Spleen (tissue), 11 donors: ENCODE data around the gene ALKBH7. TPM values are rescaled to one million over a fixed set of nuclear protein-coding genes. Genes with fewer than 3 reads are reported as not detected.
"Not testable (repeated sequence)": the region's sequence is repeated elsewhere in the genome, so short reads cannot be mapped to it uniquely, and the experiment has no call there.

Experiments used
- DNase-seq: peaks from one replicate; pipeline ENCODE4 v3.0.0-alpha.2; 2020
- H3K27ac ChIP-seq, 8 donors: fragments of 200-600 bp; sonication (generic) in 7 of 8; 1 replicate in 4 of 8; 2 replicates in 4 of 8; pipeline versions ENCODE4 v1.5.0 to v1.8.0; 2016 to 2021; ENCODE audit warnings: inconsistent platforms in 4 of 8, mild to moderate bottlenecking in 4 of 8, moderate library complexity in 1 of 8
- H3K27me3 ChIP-seq, 7 donors: fragments of 200-600 bp; sonication (generic) in 6 of 7; replicated peaks in 1 of 7; 1 replicate in 4 of 7; 2 replicates in 3 of 7; pipeline versions ENCODE4 v1.5.0 to v1.8.0; 2016 to 2021; ENCODE audit warnings: inconsistent platforms in 3 of 7, mild to moderate bottlenecking in 1 of 7
- H3K36me3 ChIP-seq, 6 donors: fragments of 200-600 bp; sonication (generic) in 5 of 6; 1 replicate in 4 of 6; 2 replicates in 2 of 6; pipeline versions ENCODE4 v1.5.0 to v1.8.0; 2016 to 2021; ENCODE audit warnings: inconsistent platforms in 2 of 6
- H3K4me1 ChIP-seq, 6 donors: fragments of 200-600 bp; sonication (generic) in 5 of 6; 1 replicate in 3 of 6; 2 replicates in 3 of 6; pipeline versions ENCODE4 v1.5.0 to v1.8.0; 2016 to 2021; ENCODE audit warnings: inconsistent platforms in 3 of 6
- H3K4me3 ChIP-seq, 8 donors: fragments of 200-600 bp; sonication (generic) in 7 of 8; 1 replicate in 4 of 8; 2 replicates in 4 of 8; pipeline versions ENCODE4 v1.5.0 to v1.8.0; 2016 to 2021; ENCODE audit warnings: inconsistent platforms in 4 of 8, mild to moderate bottlenecking in 4 of 8, moderate library complexity in 2 of 8
- H3K9me3 ChIP-seq, 8 donors: fragments of 200-600 bp; sonication (generic) in 7 of 8; 1 replicate in 4 of 8; 2 replicates in 4 of 8; pipeline versions ENCODE4 v1.5.0 to v1.8.0; 2016 to 2021; ENCODE audit warnings: inconsistent platforms in 4 of 8
- POLR2A ChIP-seq, 3 donors: fragments of 450-650 bp; IDR thresholded peaks; one replicate each; pipeline ENCODE4 v1.5.1; 2017; ENCODE audit warnings: antibody characterized with exemption in 3 of 3, mild to moderate bottlenecking in 1 of 3
- POLR2AphosphoS5 ChIP-seq, 3 donors: sonication (generic); formaldehyde crosslinking; IDR thresholded peaks; one replicate each; pipeline ENCODE4 v1.5.1; 2017; ENCODE audit warnings: antibody characterized with exemption in 3 of 3
- WGBS, 5 donors: extraction: QIAGEN DNeasy Blood & Tissue Kit in 3 of 5; methylation state at CpG; one replicate each; pipeline versions ENCODE4 v1.1.5 to v1.1.7; 2013 to 2018; 5-methylcytosine and 5-hydroxymethylcytosine counted together
- intact Hi-C: fragments of 100-400 bp; cut with DNase I; formaldehyde crosslinking; loops from one replicate; pipeline ENCODE4 v1.15.0; 2023; ENCODE audit warnings: low total_unique reads
- polyA plus RNA-seq, 3 donors: library from polyadenylated mRNA; stranded (reverse); fragments of 200-250 nt; gene quantifications; one replicate each; pipeline ENCODE4 v1.2.1, GENCODE V29; 2013
- total RNA-seq, 7 donors: library from RNA; depleted of rRNA in 3 of 7; stranded (reverse); fragments of >200 nt in 3 of 7; fragmentation: NEBNext Ultra II Directional in 4 of 7; extraction: Animal tissue kit (Norgen Biotek cat#: 25700) in 4 of 7; gene quantifications; one replicate each; pipeline versions ENCODE4 v1.1.0 to v1.2.1, GENCODE V29; 2016 to 2021
- TF ChIP-seq, protein P1 (sequence below), 11 experiments: fragments of 200-600 bp in 7 of 11; fragments of 450-650 bp in 4 of 11; sonication (generic) in 4 of 11; IDR thresholded peaks in 8 of 11; conservative IDR thresholded peaks in 3 of 11; 1 replicate in 7 of 11; 2 replicates in 4 of 11; pipeline versions ENCODE4 v1.4.0 to v1.8.0; 2016 to 2021; ENCODE audit warnings: antibody characterized with exemption in 11 of 11, inconsistent platforms in 4 of 11, mild to moderate bottlenecking in 1 of 11
- donor health status: healthy with polysubstance abuse.
- donor health status: DM: no; HTN: no; CAD: no; lungs with moderate emphysema.
- donor health status: DM: no; HTN: no; CAD: no.
- donor health status: Bipolar disorder and iron deficiency.
- donor health status: healthy.
- donor health status: DM: no; HTN: no; CAD: no.
- donor health status: DM: yes; HTN: yes; CAD: no.

The ALKBH7 gene
- total and polyA plus RNA-seq, 10 donors: 35.5 to 80.3 (median 44.5) TPM

- H3K36me3 ChIP-seq: no peaks in the 10 kb centered on the region
- TF ChIP-seq, protein P1, sequence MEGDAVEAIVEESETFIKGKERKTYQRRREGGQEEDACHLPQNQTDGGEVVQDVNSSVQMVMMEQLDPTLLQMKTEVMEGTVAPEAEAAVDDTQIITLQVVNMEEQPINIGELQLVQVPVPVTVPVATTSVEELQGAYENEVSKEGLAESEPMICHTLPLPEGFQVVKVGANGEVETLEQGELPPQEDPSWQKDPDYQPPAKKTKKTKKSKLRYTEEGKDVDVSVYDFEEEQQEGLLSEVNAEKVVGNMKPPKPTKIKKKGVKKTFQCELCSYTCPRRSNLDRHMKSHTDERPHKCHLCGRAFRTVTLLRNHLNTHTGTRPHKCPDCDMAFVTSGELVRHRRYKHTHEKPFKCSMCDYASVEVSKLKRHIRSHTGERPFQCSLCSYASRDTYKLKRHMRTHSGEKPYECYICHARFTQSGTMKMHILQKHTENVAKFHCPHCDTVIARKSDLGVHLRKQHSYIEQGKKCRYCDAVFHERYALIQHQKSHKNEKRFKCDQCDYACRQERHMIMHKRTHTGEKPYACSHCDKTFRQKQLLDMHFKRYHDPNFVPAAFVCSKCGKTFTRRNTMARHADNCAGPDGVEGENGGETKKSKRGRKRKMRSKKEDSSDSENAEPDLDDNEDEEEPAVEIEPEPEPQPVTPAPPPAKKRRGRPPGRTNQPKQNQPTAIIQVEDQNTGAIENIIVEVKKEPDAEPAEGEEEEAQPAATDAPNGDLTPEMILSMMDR (IDR thresholded peaks at IDR 0.05 in 8 of 11, conservative IDR thresholded peaks at IDR 0.05 in 3 of 11): peak in 4 of 11 experiments; percentile 28 to 51 (median 36)
- no peak for TF ChIP-seq POLR2AphosphoS5 (IDR thresholded peaks at IDR 0.05)
- H3K27ac ChIP-seq: no peak overlapping the region
- H3K9me3 ChIP-seq: no peaks in the 10 kb centered on the region
- intact Hi-C loops: no loop called here
- no peaks in the 10 kb centered on the region for H3K27me3 ChIP-seq
- 52 to 60% (median 59%) methylated on average over 4 of the region's 4 CpGs for WGBS, 5 donors
- H3K4me3 ChIP-seq: no peak overlapping the region
- no peaks in the 10 kb centered on the region for H3K4me1 ChIP-seq
- DNase-seq: no peak
These were observed 18.4 kb upstream of the ALKBH7 start for GRCh38 chr19:6354098-6354674.

DNA sequence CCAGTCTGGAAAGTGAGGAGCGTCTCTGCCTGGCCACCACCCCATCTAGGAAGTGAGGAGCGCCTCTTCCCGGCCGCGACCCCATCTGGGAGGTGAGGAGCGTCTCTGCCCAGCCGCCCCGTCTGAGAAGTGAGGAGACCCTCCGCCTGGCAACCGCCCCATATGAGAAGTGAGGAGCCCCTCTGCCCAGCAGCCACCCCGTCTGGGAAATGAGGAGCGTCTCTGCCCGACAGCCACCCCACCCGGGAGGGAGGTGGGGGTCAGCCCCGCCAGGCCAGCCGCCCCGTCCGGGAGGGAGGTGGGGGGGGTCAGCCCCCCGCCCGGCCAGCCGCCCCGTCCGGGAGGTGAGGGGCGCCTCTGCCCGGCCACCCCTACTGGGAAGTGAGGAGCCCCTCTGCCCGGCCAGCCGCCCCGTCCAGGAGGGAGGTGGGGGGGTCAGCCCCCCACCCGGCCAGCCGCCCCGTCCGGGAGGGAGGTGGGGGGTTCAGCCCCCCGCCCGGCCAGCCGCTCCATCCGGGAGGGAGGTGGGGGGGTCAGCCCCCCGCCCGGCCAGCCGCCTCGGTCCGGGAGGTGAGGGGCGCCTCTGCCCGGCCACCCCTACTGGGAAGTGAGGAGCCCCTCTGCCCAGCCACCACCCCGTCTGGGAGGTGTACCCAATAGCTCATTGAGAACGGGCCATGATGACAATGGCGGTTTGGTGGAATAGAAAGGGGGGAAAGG lies 17.1 kb upstream of the ALKBH7 start:
- WGBS, 5 donors: 90 to 96% (median 93%) methylated on average over 6 to 38 of the region's 46 CpGs
- H3K4me3 ChIP-seq, intact Hi-C loops, H3K4me1 ChIP-seq, H3K27me3 ChIP-seq, H3K36me3 ChIP-seq, H3K27ac ChIP-seq, H3K9me3 ChIP-seq, DNase-seq: not testable (repeated sequence)

DNA sequence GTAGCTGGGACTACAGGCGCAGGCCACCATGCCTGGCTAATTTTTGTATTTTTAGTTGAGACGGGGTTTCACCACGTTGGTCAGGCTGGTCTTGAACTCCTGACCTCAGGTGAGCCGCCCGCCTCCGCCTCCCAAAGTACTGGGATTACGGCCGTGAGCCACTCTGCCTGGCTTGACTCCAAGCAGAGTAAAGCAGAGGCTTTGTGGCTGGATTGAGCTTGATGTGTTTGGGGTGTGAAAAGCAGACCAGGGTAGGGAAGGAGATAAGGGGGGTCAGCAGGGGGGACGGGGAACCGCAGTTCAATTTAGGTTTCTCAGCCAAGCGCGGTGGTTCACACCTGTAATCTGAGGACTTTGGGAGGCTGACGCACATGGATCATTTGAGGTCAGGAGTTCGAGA lies 15.4 kb upstream of the ALKBH7 start:
- H3K27ac ChIP-seq: no peak overlapping the region
- H3K4me3 ChIP-seq: no peak overlapping the region
- peaks cover 0 to 11% (median 5%) of the 10 kb centered on the region in 6 donors for H3K4me1 ChIP-seq
- TF ChIP-seq POLR2A (IDR thresholded peaks at IDR 0.05) (no peak), POLR2AphosphoS5 (IDR thresholded peaks at IDR 0.05) (no peak)
- TF ChIP-seq, protein P1 (IDR thresholded peaks at IDR 0.05 in 8 of 11, conservative IDR thresholded peaks at IDR 0.05 in 3 of 11): no peak
- no peak for DNase-seq
- H3K9me3 ChIP-seq: no peaks in the 10 kb centered on the region
- H3K36me3 ChIP-seq: no peaks in the 10 kb centered on the region
- intact Hi-C loops: no loop called here
- WGBS, 5 donors: 82 to 92% (median 88%) methylated on average over 14 of the region's 14 CpGs
- no peaks in the 10 kb centered on the region for H3K27me3 ChIP-seq

DNA sequence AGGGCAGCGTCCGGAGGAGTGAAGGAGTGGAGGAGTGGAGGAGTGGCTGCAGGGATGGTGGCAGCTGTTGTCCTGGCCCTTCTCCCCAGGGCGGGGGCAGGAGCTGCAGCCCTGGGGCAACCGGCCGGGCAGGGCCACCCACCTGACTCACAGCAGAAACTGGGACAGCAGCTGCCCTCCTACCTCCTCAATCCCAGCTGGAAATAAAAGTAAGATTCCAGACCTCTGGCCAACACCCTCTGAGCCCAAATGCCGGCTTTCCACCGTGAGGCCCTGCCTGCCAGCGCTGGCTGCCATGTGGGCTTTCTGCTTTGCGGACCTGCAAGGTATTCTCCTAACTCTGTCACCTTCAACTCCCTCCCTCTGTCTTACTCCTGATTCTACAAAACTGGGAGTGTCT lies 14.6 kb upstream of the ALKBH7 start:
- 70 to 80% (median 79%) methylated on average over 6 to 9 of the region's 9 CpGs for WGBS, 5 donors
- H3K27ac ChIP-seq: no peak overlapping the region
- TF ChIP-seq POLR2AphosphoS5 (IDR thresholded peaks at IDR 0.05) (no peak), POLR2A (IDR thresholded peaks at IDR 0.05) (no peak)
- TF ChIP-seq, protein P1 (IDR thresholded peaks at IDR 0.05 in 8 of 11, conservative IDR thresholded peaks at IDR 0.05 in 3 of 11): no peak

More for the DNA sequence above, 14.6 kb upstream of the ALKBH7 start:
- H3K36me3 ChIP-seq: peaks cover 0 to under 1% (median 0%) of the 10 kb centered on the region in 6 donors
- H3K4me1 ChIP-seq: peaks cover 6 to 19% (median 14%) of the 10 kb centered on the region in 6 donors
- no peaks in the 10 kb centered on the region for H3K27me3 ChIP-seq
- DNase-seq: no peak
- no peak overlapping the region for H3K4me3 ChIP-seq
- intact Hi-C loops: no loop called here
- no peaks in the 10 kb centered on the region for H3K9me3 ChIP-seq
